Measurements from ENCODE around the gene INTS7. TPM values are rescaled to one million over a fixed set of nuclear protein-coding genes. Genes with fewer than 3 reads are reported as not detected.

INTS7 gene
- total RNA-seq, 5 donors from 2014 or later (not counting 1 experiment from before 2014, with no cell fraction given) = 8.5 to 12.2 (median 8.8) TPM

- ATAC-seq (replicated peaks in 1 of 4) = no peak
- Mint-ChIP-seq H3K27me3 (peaks cover 9% of the 10 kb centered on the region in 2 donors), H3K27ac (no peak overlapping the region), H3K9me3 (peaks cover 0 to 4% (median 0%) of the 10 kb centered on the region in 3 donors), H3K4me3 (no peak overlapping the region), H3K4me1 (no peaks in the 10 kb centered on the region), H3K36me3 (no peaks in the 10 kb centered on the region)
- Histone ChIP-seq H3K27me3 (replicated peaks in 1 of 2; ENCODE audit: control insufficient read depth in 2 of 2, extremely low read depth in 1 of 2, insufficient read depth in 2 of 2, low read length in 1 of 2) (peaks cover 0 to 9% of the 10 kb centered on the region in 2 experiments), H3K4me1 (ENCODE audit: control insufficient read depth in 1 of 2, extremely low read depth in 1 of 2, insufficient read depth in 2 of 2, low read length in 2 of 2) (no peaks in the 10 kb centered on the region), H3K4me3 (ENCODE audit: control insufficient read depth in 1 of 2, extremely low read depth in 1 of 2, low read length in 1 of 2) (no peak overlapping the region), H3K36me3 (ENCODE audit: control insufficient read depth in 2 of 2, extremely low read depth in 1 of 2, insufficient read depth in 1 of 2, low read length in 1 of 2) (no peaks in the 10 kb centered on the region), H3K27ac (ENCODE audit: low read length) (no peak overlapping the region), H3K9me3 (no peaks in the 10 kb centered on the region)
- CTCF ChIA-PET = no interaction called here
- no peak for DNase-seq
- POLR2A ChIA-PET = no interaction called here
- no CpG with 5 or more reads among the region's 1 CpG for WGBS (ENCODE audit: insufficient coverage)
Observed at GRCh38 chr1:211912038-211912437, 123.3 kb downstream of the INTS7 start.

- ChIA-PET CTCF (no interaction called here), POLR2A (interaction anchor here in 1 of 2 donors (0.5 kb wide), 1 partner anchor 66 kb away, joined by 7 read pairs; no protein-coding TSS in a partner anchor)
- no peak overlapping the region for H3K4me3 Mint-ChIP-seq
- Histone ChIP-seq H3K27ac (ENCODE audit: low read length) (no peak overlapping the region), H3K27me3 (replicated peaks in 1 of 2; ENCODE audit: control insufficient read depth in 2 of 2, extremely low read depth in 1 of 2, insufficient read depth in 2 of 2, low read length in 1 of 2) (peaks cover 0 to 9% of the 10 kb centered on the region in 2 experiments), H3K36me3 (ENCODE audit: control insufficient read depth in 2 of 2, extremely low read depth in 1 of 2, insufficient read depth in 1 of 2, low read length in 1 of 2) (no peaks in the 10 kb centered on the region), H3K4me3 (ENCODE audit: control insufficient read depth in 1 of 2, extremely low read depth in 1 of 2, low read length in 1 of 2) (no peak overlapping the region), H3K4me1 (ENCODE audit: control insufficient read depth in 1 of 2, extremely low read depth in 1 of 2, insufficient read depth in 2 of 2, low read length in 2 of 2) (no peaks in the 10 kb centered on the region), H3K9me3 (no peaks in the 10 kb centered on the region)
- no peaks in the 10 kb centered on the region for H3K36me3 Mint-ChIP-seq
- 61% methylated on average over 3 of the region's 4 CpGs for WGBS (ENCODE audit: insufficient coverage)
- ATAC-seq (replicated peaks in 1 of 4) (no peak), DNase-seq (no peak)
- peaks cover 9% of the 10 kb centered on the region in 2 donors for H3K27me3 Mint-ChIP-seq
- no peaks in the 10 kb centered on the region for H3K4me1 Mint-ChIP-seq
- H3K27ac Mint-ChIP-seq = no peak overlapping the region
- H3K9me3 Mint-ChIP-seq = peaks cover 0 to 4% (median 0%) of the 10 kb centered on the region in 3 donors
Observed at GRCh38 chr1:211910913-211911485, 124.4 kb downstream of the INTS7 start.

DNA sequence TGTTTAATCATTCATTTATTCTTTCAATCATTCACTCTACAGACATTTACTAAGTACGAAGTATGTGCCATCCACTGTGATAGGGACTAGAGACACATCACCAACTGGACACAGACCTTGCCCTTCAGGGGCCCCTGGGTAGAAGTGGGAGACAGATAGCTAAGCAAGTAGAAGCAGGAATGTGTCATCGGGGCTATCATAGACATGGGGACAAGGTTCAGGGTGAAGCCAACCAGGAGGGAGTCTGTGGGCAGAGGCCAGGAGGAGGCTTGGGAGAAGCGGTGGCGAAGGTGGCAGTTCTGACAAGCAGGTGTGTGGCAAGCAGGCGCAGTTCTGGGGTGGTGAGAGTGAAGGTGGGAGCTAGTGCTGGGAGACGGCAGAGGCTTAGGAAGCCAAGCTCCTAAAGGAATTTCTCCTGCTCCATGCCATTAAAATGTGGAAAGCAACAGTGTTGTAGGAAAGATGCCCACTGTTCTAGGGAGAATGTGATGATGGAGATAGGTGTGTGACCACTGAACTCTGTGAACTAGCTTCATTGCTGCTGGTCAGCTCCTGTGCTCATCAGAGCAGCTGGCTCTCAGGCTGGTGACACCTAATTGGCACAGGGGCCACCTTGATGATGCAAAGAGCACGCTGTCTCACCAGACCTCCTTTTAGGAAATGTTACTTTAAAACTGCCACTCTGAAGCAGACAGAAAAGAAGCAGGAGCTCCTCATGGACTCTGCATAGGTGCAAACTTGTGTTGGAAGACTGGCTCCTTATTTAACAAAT lies 125.1 kb downstream of the INTS7 start:
- peaks cover 0 to 9% of the 10 kb centered on the region in 2 experiments for H3K27me3 ChIP-seq (replicated peaks in 1 of 2; ENCODE audit: control insufficient read depth in 2 of 2, extremely low read depth in 1 of 2, insufficient read depth in 2 of 2, low read length in 1 of 2)
- DNase-seq (no peak), ATAC-seq (replicated peaks in 1 of 4) (no peak)
- H3K9me3 Mint-ChIP-seq = peaks cover 0 to 4% (median 0%) of the 10 kb centered on the region in 3 donors
- H3K27ac ChIP-seq (ENCODE audit: low read length) = no peak overlapping the region
- no peaks in the 10 kb centered on the region for H3K36me3 Mint-ChIP-seq
- no peak overlapping the region for H3K27ac Mint-ChIP-seq
- H3K36me3 ChIP-seq (ENCODE audit: control insufficient read depth in 2 of 2, extremely low read depth in 1 of 2, insufficient read depth in 1 of 2, low read length in 1 of 2) = no peaks in the 10 kb centered on the region
- H3K4me1 Mint-ChIP-seq = no peaks in the 10 kb centered on the region
- WGBS (ENCODE audit: insufficient coverage) = 95% methylated on average over 5 of the region's 7 CpGs
- CTCF ChIA-PET = no interaction called here
- H3K4me1 ChIP-seq (ENCODE audit: control insufficient read depth in 1 of 2, extremely low read depth in 1 of 2, insufficient read depth in 2 of 2, low read length in 2 of 2) = no peaks in the 10 kb centered on the region
- no peak overlapping the region for H3K4me3 Mint-ChIP-seq
- peaks cover 9% of the 10 kb centered on the region in 2 donors for H3K27me3 Mint-ChIP-seq
- no peak overlapping the region for H3K4me3 ChIP-seq (ENCODE audit: control insufficient read depth in 1 of 2, extremely low read depth in 1 of 2, low read length in 1 of 2)
- POLR2A ChIA-PET = interaction anchor here in 1 of 2 donors (0.5 kb wide), 1 partner anchor 93 kb away, joined by 4 read pairs; no protein-coding TSS in a partner anchor
- H3K9me3 ChIP-seq = no peaks in the 10 kb centered on the region

DNA sequence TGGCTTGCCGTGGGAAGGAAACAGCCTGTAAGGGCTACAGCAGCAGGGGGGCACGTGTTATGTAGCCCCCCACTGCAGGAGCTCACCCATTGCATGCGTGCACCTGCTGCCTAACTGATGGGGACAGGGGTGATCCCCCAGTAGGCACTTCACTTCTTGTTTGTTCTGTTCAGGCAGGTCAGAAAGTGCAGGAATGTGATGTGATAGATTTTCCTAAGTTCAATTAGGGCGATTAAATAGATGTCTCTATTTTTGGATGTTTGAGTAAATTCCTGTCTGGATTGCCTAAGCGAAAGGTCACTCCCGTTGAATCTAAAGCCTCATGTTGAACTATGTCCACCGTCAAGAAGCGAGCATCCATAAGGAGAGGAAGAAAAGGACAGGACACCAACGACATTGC lies 126.0 kb downstream of the INTS7 start:
- WGBS (ENCODE audit: insufficient coverage) = 85% methylated on average over 7 of the region's 9 CpGs
- H3K4me1 Mint-ChIP-seq = no peaks in the 10 kb centered on the region
- CTCF ChIA-PET = no interaction called here
- H3K36me3 ChIP-seq (ENCODE audit: control insufficient read depth in 2 of 2, extremely low read depth in 1 of 2, insufficient read depth in 1 of 2, low read length in 1 of 2) = no peaks in the 10 kb centered on the region
- H3K27ac Mint-ChIP-seq = no peak overlapping the region
- ATAC-seq (replicated peaks in 1 of 4) (no peak), DNase-seq (no peak)
- no peaks in the 10 kb centered on the region for H3K36me3 Mint-ChIP-seq
- H3K4me1 ChIP-seq (ENCODE audit: control insufficient read depth in 1 of 2, extremely low read depth in 1 of 2, insufficient read depth in 2 of 2, low read length in 2 of 2) = no peaks in the 10 kb centered on the region
- no peaks in the 10 kb centered on the region for H3K9me3 ChIP-seq
- no peak overlapping the region for H3K4me3 ChIP-seq (ENCODE audit: control insufficient read depth in 1 of 2, extremely low read depth in 1 of 2, low read length in 1 of 2)
- H3K27me3 Mint-ChIP-seq = peaks cover 9% of the 10 kb centered on the region in 2 donors
- peaks cover 0 to 9% of the 10 kb centered on the region in 2 experiments for H3K27me3 ChIP-seq (replicated peaks in 1 of 2; ENCODE audit: control insufficient read depth in 2 of 2, extremely low read depth in 1 of 2, insufficient read depth in 2 of 2, low read length in 1 of 2)
- POLR2A ChIA-PET = no interaction called here
- no peak overlapping the region for H3K27ac ChIP-seq (ENCODE audit: low read length)
- peaks cover 0 to 4% (median 0%) of the 10 kb centered on the region in 3 donors for H3K9me3 Mint-ChIP-seq
- no peak overlapping the region for H3K4me3 Mint-ChIP-seq

DNA sequence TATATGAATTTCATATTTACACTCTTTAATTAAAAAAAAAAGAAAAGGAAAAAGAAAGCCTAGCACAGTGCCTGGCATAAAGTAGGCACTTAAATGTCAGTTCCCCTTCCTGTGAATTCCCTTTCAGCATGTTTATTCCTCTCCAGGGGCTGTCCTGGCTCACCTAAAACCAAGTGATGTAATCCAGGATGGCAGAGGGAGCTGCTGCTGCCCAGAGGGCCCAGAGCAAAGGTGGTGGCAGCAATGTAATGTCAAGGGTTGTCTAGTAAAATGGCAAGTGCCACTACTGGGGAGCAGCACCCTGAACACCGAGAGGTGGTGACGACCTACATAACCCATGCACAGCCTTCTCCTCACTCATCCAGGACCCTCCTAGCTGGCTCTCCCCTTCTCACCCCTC lies 126.4 kb downstream of the INTS7 start:
- H3K27ac ChIP-seq (ENCODE audit: low read length) = no peak overlapping the region
- H3K27me3 ChIP-seq (replicated peaks in 1 of 2; ENCODE audit: control insufficient read depth in 2 of 2, extremely low read depth in 1 of 2, insufficient read depth in 2 of 2, low read length in 1 of 2) = peaks cover 0 to 9% of the 10 kb centered on the region in 2 experiments
- H3K4me1 Mint-ChIP-seq = no peaks in the 10 kb centered on the region
- H3K9me3 ChIP-seq = no peaks in the 10 kb centered on the region
- peaks cover 0 to 4% (median 0%) of the 10 kb centered on the region in 3 donors for H3K9me3 Mint-ChIP-seq
- H3K27me3 Mint-ChIP-seq = peaks cover 9% of the 10 kb centered on the region in 2 donors
- no peaks in the 10 kb centered on the region for H3K36me3 ChIP-seq (ENCODE audit: control insufficient read depth in 2 of 2, extremely low read depth in 1 of 2, insufficient read depth in 1 of 2, low read length in 1 of 2)
- ATAC-seq (replicated peaks in 1 of 4) = no peak
- H3K4me3 ChIP-seq (ENCODE audit: control insufficient read depth in 1 of 2, extremely low read depth in 1 of 2, low read length in 1 of 2) = no peak overlapping the region
- H3K4me1 ChIP-seq (ENCODE audit: control insufficient read depth in 1 of 2, extremely low read depth in 1 of 2, insufficient read depth in 2 of 2, low read length in 2 of 2) = no peaks in the 10 kb centered on the region
- no peak for DNase-seq
- no peaks in the 10 kb centered on the region for H3K36me3 Mint-ChIP-seq
- 65% methylated on average over 2 of the region's 2 CpGs for WGBS (ENCODE audit: insufficient coverage)
- CTCF ChIA-PET = no interaction called here
- POLR2A ChIA-PET = no interaction called here
- no peak overlapping the region for H3K4me3 Mint-ChIP-seq
- H3K27ac Mint-ChIP-seq = no peak overlapping the region

DNA sequence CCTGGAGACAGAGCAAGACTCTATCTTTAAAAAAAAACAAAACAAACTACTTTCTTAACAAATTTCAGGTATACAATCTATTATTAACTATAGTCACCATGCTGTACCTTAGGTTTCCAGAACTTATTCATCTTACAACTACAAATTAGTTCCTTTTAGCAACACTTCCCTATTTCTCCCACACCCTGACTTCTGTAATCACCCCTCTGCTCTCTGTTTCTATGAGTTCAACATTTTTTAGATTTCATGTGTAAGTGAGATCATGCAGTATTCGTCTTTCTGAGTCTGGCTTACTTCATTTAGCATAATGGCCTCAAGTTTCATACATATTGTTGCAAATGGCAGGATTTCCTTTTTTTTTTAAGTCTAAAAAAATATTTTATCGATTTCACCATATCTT lies 126.9 kb downstream of the INTS7 start:
- ChIA-PET CTCF (no interaction called here), POLR2A (no interaction called here)
- Mint-ChIP-seq H3K27ac (no peak overlapping the region), H3K4me3 (no peak overlapping the region), H3K4me1 (no peaks in the 10 kb centered on the region), H3K36me3 (no peaks in the 10 kb centered on the region), H3K27me3 (peaks cover 9% of the 10 kb centered on the region in 2 donors), H3K9me3 (peaks cover 0 to 4% (median 0%) of the 10 kb centered on the region in 3 donors)
- ATAC-seq (replicated peaks in 1 of 4) (no peak), DNase-seq (no peak)
- no peaks in the 10 kb centered on the region for H3K4me1 ChIP-seq (ENCODE audit: control insufficient read depth in 1 of 2, extremely low read depth in 1 of 2, insufficient read depth in 2 of 2, low read length in 2 of 2)
- no peak overlapping the region for H3K27ac ChIP-seq (ENCODE audit: low read length)
- WGBS (ENCODE audit: insufficient coverage) = no CpG with 5 or more reads among the region's 2 CpGs
- H3K36me3 ChIP-seq (ENCODE audit: control insufficient read depth in 2 of 2, extremely low read depth in 1 of 2, insufficient read depth in 1 of 2, low read length in 1 of 2) = no peaks in the 10 kb centered on the region
- no peaks in the 10 kb centered on the region for H3K9me3 ChIP-seq
- no peak overlapping the region for H3K4me3 ChIP-seq (ENCODE audit: control insufficient read depth in 1 of 2, extremely low read depth in 1 of 2, low read length in 1 of 2)
- H3K27me3 ChIP-seq (replicated peaks in 1 of 2; ENCODE audit: control insufficient read depth in 2 of 2, extremely low read depth in 1 of 2, insufficient read depth in 2 of 2, low read length in 1 of 2) = peaks cover 0 to 9% of the 10 kb centered on the region in 2 experiments
